Nephron (organoid): Measurements from ENCODE around the gene TAB3.

Source experiments
- H3K27ac Mint-ChIP-seq, 3 experiments: 2 replicates each; pipeline ENCODE4 v1.8.0; 2020; ENCODE audit warnings: mixed read lengths in 3 of 3, mild to moderate bottlenecking in 2 of 3, moderate library complexity in 1 of 3
- H3K27me3 Mint-ChIP-seq: 2 replicates; pipeline ENCODE4 v1.8.0; 2021; ENCODE audit warnings: low read depth, mild to moderate bottlenecking, moderate library complexity, mixed read lengths
- H3K36me3 Mint-ChIP-seq: 2 replicates; pipeline ENCODE4 v1.8.0; 2020; ENCODE audit warnings: low read depth, mixed read lengths
- H3K4me1 Mint-ChIP-seq: 2 replicates; pipeline ENCODE4 v1.8.0; 2020; ENCODE audit warnings: mixed read lengths
- H3K4me3 Mint-ChIP-seq, 3 experiments: 2 replicates each; pipeline ENCODE4 v1.8.0; 2020; ENCODE audit warnings: mild to moderate bottlenecking in 3 of 3, mixed read lengths in 3 of 3, moderate library complexity in 2 of 3
- H3K9me3 Mint-ChIP-seq: 2 replicates; pipeline ENCODE4 v1.8.0; 2020; ENCODE audit warnings: mixed read lengths
- CTCF ChIP-seq, 3 experiments: fragments of 200-600 bp; sonication (generic); IDR thresholded peaks; one replicate each; pipeline ENCODE4 v1.5.0; 2021; ENCODE audit warnings: antibody characterized with exemption in 3 of 3; ENCODE audit not compliant: unreplicated experiment in 3 of 3

Gene TAB3

GRCh38 chrX:30905321-30905720, 16.3 kb upstream of the TAB3 start:
- no peak overlapping the region for H3K4me3 Mint-ChIP-seq

GRCh38 chrX:30904632-30905031, 15.6 kb upstream of the TAB3 start:
- peaks cover 3% of the 10 kb centered on the region for H3K27me3 Mint-ChIP-seq
- H3K9me3 Mint-ChIP-seq: peaks cover 2% of the 10 kb centered on the region
- H3K4me3 Mint-ChIP-seq: no peak overlapping the region
- TF ChIP-seq CTCF (IDR thresholded peaks at IDR 0.05; ENCODE audit: unreplicated experiment in 3 of 3): no peak
- H3K36me3 Mint-ChIP-seq: no peaks in the 10 kb centered on the region
- no peak overlapping the region for H3K27ac Mint-ChIP-seq
- H3K4me1 Mint-ChIP-seq: no peaks in the 10 kb centered on the region

More at GRCh38 chrX:30905321-30905720, 16.3 kb upstream of the TAB3 start:
- Mint-ChIP-seq H3K27me3 (peaks cover 5% of the 10 kb centered on the region), H3K4me1 (no peaks in the 10 kb centered on the region), H3K9me3 (peaks cover 2% of the 10 kb centered on the region), H3K27ac (no peak overlapping the region), H3K36me3 (no peaks in the 10 kb centered on the region)
- TF ChIP-seq CTCF (IDR thresholded peaks at IDR 0.05; ENCODE audit: unreplicated experiment in 3 of 3): no peak

- no peak for TF ChIP-seq CTCF (IDR thresholded peaks at IDR 0.05; ENCODE audit: unreplicated experiment in 3 of 3)
- Mint-ChIP-seq H3K36me3 (no peaks in the 10 kb centered on the region), H3K4me3 (no peak overlapping the region), H3K4me1 (no peaks in the 10 kb centered on the region), H3K27ac (no peak overlapping the region), H3K9me3 (peaks cover 2% of the 10 kb centered on the region), H3K27me3 (peaks cover 3% of the 10 kb centered on the region)
Measured at GRCh38 chrX:30904186-30904585, 15.1 kb upstream of the TAB3 start.

- no peak overlapping the region for H3K4me3 Mint-ChIP-seq
- no peak overlapping the region for H3K27ac Mint-ChIP-seq
- H3K27me3 Mint-ChIP-seq: peaks cover 3% of the 10 kb centered on the region
- peaks cover 8% of the 10 kb centered on the region for H3K9me3 Mint-ChIP-seq
- no peak for TF ChIP-seq CTCF (IDR thresholded peaks at IDR 0.05; ENCODE audit: unreplicated experiment in 3 of 3)
- no peaks in the 10 kb centered on the region for H3K4me1 Mint-ChIP-seq
- no peaks in the 10 kb centered on the region for H3K36me3 Mint-ChIP-seq
Measured at GRCh38 chrX:30900227-30900626, 11.2 kb upstream of the TAB3 start.

- Mint-ChIP-seq H3K9me3 (peaks cover 8% of the 10 kb centered on the region), H3K27me3 (peaks cover 3% of the 10 kb centered on the region)
- no peak for TF ChIP-seq CTCF (IDR thresholded peaks at IDR 0.05; ENCODE audit: unreplicated experiment in 3 of 3)
Measured at GRCh38 chrX:30898886-30899285, 9.8 kb upstream of the TAB3 start.

GRCh38 chrX:30895370-30895769, 6.3 kb upstream of the TAB3 start:
- Mint-ChIP-seq H3K36me3 (no peaks in the 10 kb centered on the region), H3K27ac (no peak overlapping the region), H3K27me3 (no peaks in the 10 kb centered on the region), H3K4me1 (no peaks in the 10 kb centered on the region), H3K9me3 (peaks cover 10% of the 10 kb centered on the region), H3K4me3 (no peak overlapping the region)
- no peak for TF ChIP-seq CTCF (IDR thresholded peaks at IDR 0.05; ENCODE audit: unreplicated experiment in 3 of 3)

More at GRCh38 chrX:30898886-30899285, 9.8 kb upstream of the TAB3 start:
- Mint-ChIP-seq H3K4me3 (no peak overlapping the region), H3K27ac (no peak overlapping the region), H3K4me1 (no peaks in the 10 kb centered on the region), H3K36me3 (no peaks in the 10 kb centered on the region)
